HG03432 (cell line): ENCODE results near the gene CDKN2B.
A peak's percentile ranks its signal among the peaks of the same experiment; 100 is the strongest.

Experiments
- ATAC-seq: cut with Tn5 transposase; IDR thresholded peaks from one replicate; pipeline ENCODE4 v1.9.1; 2021; ENCODE audit warnings: mild to moderate bottlenecking, moderate library complexity; ENCODE audit not compliant: unreplicated experiment

Gene CDKN2B

GRCh38 chr9:22035591-22036011, 26.5 kb upstream of the CDKN2B start:
- no peak for ATAC-seq

DNA sequence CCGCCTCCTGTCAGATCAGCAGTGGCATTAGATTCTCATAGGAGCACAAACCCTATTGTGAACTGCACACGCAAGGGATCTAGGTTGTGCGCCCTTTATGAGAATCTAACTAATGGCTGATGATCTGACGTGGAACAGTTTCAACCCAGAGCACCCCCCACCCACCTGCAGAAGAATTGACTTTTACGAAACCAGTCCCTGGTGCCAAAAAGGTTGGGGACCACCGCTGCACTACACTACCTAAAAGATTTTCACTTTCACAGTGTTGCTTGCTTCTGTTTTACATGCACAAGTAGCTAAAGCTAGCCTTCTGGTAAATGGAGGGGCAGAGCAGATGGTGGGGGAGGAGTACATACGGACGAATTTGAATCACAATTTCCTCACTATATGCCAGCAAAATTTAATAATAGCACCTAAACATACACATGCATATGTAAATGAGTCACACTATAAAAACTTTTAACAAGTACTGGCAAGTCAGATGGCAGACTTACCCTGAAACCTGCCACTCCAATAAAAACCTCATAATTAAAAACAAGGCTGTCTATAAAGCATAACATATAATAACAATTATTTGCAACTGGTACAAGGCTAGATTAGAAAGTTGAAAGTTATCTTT, 24.0 kb upstream of the CDKN2B start:
- ATAC-seq, result no peak

- no peak for ATAC-seq
These were observed 22.7 kb upstream of the CDKN2B start for GRCh38 chr9:22031655-22032411.

- peak; percentile 81 for ATAC-seq
These were observed 21.0 kb upstream of the CDKN2B start for GRCh38 chr9:22030101-22030598.

DNA sequence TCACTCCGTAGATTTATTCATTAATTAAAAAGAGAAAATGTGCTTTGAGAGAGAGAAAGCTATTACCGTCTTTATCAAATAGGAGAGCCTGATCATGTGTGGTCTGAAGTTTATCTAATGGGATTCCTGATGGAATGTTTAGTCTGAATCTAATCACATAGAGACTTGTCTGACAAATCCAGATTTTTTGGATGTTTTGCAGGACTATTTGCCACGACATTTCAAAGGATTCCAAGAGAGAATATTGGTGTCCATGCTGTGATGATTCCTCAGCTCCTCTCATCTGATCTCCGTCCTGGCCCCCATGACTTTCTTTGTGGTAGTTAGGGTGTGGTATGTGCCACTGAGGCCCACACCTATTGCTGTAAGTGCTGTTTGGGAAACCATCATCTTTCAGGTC, 20.1 kb upstream of the CDKN2B start:
- ATAC-seq, result no peak

GRCh38 chr9:22028394-22028793, 19.3 kb upstream of the CDKN2B start:
- no peak for ATAC-seq

DNA sequence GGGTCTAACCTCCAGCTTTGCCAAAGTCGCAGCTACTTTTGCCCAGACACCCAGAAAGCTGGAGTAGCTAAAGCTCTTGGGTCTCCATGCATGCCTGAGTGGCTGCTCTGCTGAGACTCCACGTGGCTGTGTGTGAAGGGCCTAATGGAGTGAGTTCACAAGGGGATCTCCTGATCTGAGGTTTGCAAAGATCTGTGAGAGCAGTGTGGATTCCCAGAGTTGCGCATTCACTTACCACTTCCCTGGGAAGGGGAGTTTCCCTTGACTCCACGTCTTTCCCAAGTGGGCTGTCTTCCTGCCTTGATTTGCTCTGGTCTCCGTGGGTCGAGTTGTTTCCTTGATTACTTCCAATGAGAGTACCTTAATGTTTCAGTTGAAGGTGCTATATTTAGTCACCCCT, 17.6 kb upstream of the CDKN2B start:
- no peak for ATAC-seq

GRCh38 chr9:22022396-22022795, 13.3 kb upstream of the CDKN2B start:
- ATAC-seq, result no peak

DNA sequence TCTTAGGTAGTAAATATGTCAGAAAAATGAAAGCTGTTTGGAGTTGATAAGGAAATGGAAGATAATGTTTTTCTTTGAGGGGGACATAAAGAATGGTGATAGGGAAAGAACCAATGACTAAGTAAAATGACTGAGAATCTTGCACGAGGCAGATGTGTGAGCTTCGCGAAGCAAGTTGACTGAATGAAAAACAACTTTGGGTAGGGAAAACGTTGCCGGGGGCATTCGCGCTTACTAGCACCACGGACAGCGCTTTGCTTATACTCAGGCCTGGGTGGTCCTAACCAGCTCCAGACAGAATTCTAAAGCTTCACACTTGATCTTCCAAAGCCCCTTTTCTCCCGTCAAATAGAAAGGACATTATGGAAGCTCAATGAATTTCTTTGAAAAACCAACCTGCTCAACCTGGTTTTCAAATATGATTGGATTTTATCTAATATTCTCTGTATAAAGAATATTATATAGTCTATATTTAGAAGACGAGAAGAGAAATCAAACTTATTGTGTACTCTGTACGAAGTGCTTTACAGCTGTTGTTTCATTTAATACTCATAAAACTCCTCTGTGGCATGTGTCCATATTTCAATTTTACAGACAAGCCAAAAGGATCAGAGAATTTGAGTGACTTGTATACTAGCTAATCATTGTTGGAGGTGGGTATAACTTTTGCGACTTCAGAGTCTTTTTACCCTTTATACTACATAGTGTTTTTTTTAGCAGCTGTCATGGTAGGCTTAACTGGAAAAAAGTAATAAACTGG, 1.9 kb upstream of the CDKN2B start:
- no peak for ATAC-seq

DNA sequence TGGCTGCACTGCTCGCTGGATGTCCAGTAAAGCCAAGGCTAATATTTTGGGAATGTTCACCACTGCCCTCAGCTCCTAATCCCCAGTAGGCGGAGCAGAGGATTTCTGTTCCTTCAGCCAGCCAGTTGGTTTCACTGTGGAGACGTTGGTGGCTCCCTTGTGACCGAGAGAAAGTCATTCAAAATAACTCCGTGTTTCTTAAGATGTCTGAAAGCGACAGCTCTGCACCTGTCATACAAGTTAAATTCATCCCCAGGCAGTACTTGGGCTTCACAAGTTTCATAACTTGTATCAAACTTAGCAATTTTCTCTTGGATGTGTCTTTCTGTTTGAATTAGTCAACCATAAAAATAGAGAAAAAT, 382 bp upstream of the CDKN2B start:
- peak; percentile 48 for ATAC-seq

GRCh38 chr9:22008384-22008716, 755 bp downstream of the CDKN2B start:
- no peak for ATAC-seq

GRCh38 chr9:22005702-22006606, 3.2 kb downstream of the CDKN2B start:
- no peak for ATAC-seq

DNA sequence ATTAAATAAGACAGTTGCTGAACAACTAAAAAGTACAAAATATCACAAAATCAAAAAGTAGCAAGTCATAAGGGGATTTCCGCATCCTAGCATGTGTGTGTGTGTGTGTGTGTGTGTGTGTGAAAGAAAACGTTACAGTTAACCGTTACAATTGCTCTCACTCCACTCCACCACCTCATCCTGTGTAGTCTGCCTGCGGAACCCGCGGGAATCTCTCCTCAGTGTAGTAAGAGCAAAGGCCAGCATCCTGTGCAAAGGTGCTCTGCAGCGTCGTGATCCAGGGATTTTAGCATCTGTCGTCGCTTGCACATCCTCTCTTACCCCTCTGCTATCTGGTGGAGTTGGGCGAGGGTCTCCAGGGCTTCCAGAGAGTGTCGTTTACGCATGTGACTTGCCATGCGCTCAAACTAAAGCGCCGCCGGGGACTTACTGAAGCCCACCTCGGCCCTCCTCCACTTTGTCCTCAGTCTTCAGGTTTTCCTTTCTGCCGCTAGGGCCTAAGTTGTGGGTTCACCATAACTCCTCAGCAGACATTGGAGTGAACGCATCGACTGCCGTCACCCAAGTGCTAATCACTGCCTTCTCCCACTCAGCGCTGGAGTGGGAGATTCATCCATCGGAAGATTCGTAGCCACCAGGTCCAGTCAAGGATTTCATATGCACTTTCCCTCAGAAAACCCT, 3.9 kb downstream of the CDKN2B start:
- no peak for ATAC-seq

DNA sequence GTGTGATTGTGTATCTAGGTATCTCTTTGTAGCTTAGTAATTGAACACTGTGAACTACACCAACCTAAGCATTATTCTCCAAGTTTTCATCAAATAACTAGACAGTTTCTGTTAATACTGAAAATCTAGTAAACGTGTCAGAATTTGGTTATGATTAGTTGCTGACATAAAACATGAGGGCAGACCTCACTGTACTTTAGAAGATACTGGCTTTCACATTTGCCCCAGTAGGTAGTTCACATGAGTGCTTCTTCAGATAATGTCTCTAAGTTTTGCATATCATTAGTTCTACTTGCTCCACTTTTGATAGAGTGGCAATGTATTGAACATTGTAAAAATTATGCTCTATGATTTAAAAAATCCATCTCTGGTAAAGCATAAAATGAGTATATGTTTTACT, 7.1 kb downstream of the CDKN2B start:
- no peak for ATAC-seq

DNA sequence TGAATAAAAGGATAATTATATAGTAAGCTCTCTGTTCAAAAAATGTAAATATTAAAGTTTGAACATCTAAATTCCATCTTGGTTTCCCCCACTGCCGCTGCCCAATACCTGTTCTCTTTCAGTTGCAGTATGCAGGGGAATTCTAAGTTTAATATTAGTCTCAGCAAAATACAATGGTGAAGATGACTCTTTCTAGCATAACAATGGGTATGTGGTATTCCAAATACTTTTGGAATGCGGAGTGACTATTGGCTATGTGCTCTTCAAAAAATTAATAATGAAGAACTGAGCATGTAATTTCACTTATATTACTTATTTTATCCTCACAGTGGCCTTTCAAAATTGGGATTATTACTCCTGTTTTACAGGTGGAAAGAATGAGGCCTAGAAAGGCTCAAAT, 11.1 kb downstream of the CDKN2B start:
- ATAC-seq, result no peak

DNA sequence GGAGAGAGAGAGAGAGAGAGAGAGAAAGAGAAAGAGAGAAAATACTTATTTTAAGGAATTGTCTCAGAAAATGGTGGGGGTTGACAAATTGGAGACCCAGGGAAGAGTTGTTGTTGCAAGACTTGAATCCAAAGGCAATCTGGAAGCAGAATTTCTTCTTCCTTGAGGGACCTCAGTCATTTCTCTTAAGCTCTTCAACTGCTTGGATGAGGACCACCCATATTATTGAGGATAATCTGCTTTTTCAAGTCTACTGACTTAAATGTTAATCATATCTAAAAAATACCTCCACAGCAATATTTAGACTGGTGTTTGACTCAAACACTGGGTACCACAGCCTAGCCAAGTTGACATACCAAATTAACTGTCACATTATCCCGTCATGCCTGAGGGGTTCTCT, 11.6 kb downstream of the CDKN2B start:
- no peak for ATAC-seq

- no peak for ATAC-seq
These were observed 12.2 kb downstream of the CDKN2B start for GRCh38 chr9:21996858-21997257.

DNA sequence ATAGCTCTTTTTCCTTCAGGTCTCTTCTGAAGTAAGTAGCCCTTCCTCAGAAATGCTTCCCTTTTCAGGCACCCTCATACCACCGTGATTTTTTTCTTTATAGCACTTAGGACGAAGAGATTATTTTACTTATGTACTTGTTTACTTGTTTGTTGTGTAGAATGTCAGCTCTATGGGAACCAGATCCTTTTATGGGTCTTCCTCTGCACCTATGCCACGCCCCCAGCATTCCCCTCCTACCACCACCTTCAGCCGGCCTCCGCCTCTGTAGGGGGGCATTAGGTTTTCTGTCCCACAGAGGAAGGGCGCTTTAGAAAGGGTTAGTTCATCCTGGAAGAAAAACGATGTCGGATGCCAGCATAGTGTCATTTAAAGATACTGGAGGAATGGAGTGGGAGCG, 12.7 kb downstream of the CDKN2B start:
- no peak for ATAC-seq

DNA sequence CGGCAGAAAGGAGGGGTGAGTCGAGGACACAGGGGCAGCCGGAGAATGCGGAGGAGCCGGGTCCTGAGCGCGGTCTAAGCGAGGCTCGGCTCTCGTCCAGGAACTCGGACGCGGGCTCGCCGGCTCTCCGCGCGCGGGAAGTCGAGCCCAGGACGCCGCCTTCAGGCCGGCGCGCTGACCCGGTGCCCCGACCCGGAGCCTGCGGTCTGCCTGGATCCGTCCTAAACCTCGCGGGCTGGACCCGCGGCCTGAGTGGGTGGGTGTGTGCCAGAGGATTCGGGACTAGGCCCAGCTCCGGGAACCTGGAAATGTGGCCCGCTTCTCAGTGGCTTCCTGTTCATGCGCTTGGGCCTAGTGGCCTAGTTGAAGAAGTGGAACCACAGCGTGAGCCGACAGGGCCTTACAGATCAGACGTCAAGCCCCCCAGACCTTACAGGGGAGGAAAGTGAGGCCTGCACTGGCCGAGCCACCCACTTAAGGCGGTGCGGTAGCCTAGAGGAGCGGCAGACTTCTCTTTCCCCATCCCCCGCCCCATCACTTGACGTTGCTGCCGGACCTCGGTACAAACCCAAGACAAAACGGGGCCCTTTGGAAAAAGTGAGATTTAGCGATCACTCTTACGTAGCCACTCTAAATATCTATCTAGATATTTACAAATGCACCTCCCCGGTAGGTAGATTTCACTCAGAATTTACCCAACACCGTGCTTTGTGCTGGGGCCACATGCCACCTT, 13.3 kb downstream of the CDKN2B start:
- ATAC-seq, result peak; percentile 27
